GM18907 (cell line): ENCODE measurements around the gene C19orf12.

ENCODE experiments used
- ATAC-seq: cut with Tn5 transposase; IDR thresholded peaks from one replicate; pipeline ENCODE4 v1.9.1; 2021; ENCODE audit warnings: mild to moderate bottlenecking, moderate library complexity; ENCODE audit not compliant: unreplicated experiment

C19orf12 gene

GRCh38 chr19:29665215-29665825 is 49.7 kb downstream of the C19orf12 start, which contains the start of gene PLEKHF1:
TSS of gene PLEKHF1 (plus strand) at chr19:29665461. CDS start at chr19:29673840, 8,379 bp downstream.
- ATAC-seq = peak; percentile 89

DNA sequence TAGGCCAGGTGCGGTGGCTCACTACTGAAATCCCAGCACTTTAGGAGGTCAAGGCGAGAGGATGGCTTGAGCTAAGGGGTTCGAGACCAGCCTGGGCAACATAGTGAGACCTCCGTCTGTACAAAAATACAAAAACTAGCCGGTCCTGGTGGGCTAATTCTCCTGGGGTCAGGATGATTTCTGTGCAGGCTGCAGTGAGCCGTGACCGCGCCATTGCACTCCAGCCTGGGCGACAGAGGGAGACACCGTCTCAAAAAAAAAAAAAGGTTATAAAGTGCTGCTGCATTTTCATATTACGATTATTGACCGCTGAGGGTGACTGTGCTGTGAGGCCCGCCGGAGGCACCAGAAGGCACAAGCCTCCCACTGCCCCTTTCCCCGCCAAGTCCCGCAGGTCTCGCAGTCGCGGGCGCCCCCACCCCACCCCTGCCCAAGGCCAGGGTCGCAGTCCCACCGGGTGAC is 50.3 kb downstream of the C19orf12 start:
- ATAC-seq = no peak

GRCh38 chr19:29663861-29664752 is 51.0 kb downstream of the C19orf12 start:
- ATAC-seq = no peak

DNA sequence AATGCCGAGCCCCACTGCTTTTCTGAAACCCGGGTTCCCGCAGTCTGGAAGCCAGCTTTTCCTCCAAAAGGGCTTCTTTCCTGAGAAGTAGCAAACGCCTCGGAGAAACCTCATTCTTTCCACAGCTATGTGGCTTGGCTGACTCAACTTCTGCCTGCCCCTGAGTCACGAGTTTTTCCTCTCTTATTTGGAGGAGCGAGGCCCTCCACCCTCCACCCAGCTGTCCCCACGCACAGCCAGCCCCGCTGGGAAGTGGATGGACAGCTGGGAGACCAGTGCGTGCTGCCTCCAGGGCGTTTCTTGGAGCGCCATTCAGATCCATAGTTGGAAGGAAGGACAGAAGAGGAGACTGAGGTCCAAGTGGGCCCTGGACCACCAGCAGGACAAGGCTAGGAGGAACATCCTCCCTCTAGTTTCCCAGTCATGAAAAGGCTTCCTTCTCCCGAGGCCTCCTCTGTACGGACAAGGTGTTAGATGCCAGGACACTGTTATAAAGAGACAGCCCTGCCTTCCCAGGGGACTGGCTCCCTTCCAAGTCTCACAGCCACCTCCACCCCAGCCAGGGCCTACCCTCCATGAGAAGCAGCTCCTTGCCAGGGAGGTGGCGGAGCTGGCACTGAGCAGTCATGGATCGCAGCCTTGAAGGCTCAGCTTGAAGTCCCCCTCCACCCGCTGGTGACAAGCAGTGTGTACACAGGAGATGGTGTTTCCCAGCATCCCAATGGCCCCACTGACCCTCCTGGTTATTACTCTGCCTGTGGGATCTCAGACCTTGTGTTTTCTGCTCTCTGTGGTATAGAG is 52.3 kb downstream of the C19orf12 start:
- no peak for ATAC-seq

- ATAC-seq = no peak
Measured at GRCh38 chr19:29662278-29662603, 52.8 kb downstream of the C19orf12 start.

DNA sequence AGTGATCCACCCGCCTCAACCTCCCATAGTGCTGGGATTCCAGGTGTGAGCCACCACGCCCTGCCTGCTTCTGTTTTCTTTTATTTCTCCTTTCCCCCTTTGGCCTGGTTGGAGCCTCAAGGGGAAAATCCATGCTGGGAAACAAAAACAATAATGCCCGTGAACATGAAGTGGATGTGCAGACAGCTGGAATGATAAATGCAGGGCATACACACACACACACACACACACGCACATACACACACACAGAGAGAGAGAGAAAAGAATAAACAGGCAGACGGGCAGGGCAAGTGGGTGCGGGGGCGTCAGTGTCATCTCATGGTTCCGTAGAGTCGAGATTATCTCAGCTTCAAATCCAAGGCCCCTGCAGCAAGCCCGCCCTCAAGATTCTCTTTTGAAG is 54.2 kb downstream of the C19orf12 start:
- ATAC-seq = no peak

DNA sequence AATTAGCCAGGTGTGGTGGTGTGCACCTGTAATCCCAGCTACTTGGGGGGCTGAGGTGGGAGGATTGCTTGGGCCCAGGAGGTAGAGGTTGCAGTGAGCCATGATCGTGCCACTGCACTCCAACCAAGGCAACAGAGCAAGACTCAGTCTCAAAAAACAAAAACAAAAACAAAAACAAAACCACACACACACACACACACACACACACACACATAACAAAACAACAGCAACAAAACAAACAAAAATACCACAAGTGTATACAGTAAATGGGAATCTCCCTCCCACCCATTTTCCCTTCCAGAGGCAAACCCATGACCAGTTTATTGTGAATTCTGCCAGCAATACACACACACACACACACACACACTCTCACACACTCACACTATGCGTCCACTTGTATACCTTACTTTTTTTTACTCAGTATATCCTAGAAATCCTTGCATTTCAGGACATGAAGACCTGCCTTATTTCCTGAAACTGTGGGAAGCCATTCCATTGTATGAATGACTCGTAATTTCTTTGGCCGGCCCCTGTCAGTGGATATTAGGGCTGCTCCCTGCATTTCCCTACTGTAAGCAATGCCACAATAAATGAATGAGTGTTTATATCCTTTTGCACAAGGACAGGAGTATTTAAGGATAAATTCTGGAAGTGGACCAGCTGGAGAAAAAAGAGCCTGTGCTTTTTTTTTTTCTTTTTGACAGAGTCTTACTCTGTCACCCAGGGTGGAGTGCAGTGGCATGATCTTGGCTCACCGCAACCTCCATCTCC is 56.7 kb downstream of the C19orf12 start:
- ATAC-seq = no peak

DNA sequence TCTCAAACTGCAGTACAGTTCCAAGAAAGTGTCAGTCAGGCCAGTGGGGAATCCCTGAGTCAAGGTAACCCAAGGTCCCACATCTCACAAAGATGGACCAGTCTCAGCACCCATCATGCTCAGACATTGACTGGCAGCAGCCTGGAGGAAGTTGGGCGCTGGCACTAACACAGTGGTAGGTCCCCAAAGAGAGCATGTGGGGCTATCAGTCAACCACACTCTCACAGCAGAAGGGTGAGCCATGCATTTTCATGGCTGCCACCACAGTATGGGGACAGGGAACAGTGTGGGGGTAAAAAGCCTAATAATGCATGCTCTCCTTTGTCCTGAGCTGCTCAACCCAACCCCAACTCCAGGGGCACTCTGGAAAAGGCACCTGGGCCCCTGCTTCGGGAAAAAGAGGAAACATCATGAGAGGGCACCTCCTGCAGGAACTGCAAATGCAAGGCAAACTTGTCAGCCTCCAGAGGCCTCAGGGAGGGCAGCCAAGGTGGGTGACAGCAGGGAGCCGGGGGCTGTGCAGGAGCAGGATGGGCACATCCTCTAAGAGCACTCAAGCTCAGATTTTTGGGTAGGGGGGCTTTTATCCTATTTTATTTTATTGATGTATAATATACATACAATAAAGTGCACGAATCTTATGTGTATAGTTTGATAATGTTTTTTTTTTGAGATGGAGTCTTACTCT is 59.3 kb downstream of the C19orf12 start:
- ATAC-seq = no peak

- no peak for ATAC-seq
Measured at GRCh38 chr19:29653398-29653797, 61.7 kb downstream of the C19orf12 start.

DNA sequence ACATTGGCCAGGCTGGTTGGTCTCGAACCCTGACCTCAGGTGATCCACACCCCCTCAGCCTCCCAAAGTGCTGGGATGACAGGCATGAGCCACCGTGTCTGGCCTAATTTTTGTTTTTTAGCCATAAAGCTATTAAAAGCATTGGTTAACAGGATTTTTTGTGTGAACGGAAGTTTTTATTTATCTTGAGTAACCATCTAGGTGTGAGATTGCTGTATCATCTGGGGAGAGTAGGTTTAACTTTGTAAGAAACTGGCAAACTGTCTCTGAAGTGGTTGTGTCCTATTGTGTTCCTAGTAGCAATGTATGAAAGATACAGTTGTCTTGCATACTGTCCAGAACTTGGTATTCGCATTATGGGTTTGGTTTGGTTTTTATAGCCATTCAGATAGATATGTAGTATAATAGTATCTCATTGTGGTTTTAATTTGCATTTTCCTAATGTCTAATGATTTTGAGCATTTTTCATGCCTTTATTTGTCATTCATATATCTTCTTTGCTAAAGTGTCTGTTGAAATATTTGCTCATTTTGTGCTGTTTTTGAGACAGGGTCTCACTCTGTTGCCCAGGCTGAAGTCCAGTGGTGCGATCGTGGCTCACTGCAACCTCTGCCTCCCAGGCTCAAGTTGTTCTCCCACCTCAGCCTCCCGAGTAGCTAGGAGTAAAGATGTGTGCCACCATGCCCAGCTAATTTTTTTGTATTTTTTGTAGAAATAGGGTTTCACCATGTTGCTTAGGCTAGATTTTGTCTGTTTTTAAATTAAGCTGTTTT is 63.3 kb downstream of the C19orf12 start:
- ATAC-seq = no peak

DNA sequence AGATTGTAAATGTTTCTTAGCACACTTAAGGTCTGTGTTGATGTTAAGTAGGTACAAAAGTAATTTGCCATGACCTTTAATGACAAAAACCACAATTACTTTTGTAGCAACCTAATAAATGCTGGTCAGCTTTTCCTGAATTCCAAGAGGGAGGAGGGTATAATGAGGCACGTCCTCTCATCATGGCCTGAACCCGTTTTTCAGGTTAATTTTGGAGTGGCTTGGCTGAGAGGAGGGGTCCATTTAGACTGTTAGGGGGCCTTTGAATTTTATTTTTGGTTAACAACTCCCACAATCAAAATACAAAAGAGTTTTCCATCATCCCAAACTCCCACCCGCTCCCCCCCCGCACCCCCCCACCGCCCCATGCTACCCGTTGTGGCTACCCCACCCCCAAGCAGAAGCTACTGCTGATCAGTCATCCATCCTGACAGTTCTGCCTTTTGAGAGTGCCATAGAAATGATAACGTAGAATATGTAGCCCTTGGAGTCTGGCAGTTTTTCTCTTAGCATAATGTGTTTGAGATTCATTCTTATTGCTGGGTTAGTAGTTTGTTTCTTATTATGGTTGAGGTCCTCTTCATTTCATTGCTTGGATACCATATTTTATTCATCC is 64.2 kb downstream of the C19orf12 start:
- ATAC-seq = no peak
